Measurements from ENCODE around the gene HIGD2A. TPM values are rescaled to one million over a fixed set of nuclear protein-coding genes. Genes with fewer than 3 reads are reported as not detected.
"Not testable (repeated sequence)": the region's sequence is repeated elsewhere in the genome, so short reads cannot be mapped to it uniquely, and the experiment has no call there.

The HIGD2A gene
- total RNA-seq, 1 experiment from 2014 or later, result 108 TPM

GRCh38 chr5:176394881-176395675 is 6.5 kb downstream of the HIGD2A start:
- no peak for DNase-seq (ENCODE audit: low read depth)

- DNase-seq (ENCODE audit: low read depth), result no peak
Observed at GRCh38 chr5:176396330-176396729, 7.8 kb downstream of the HIGD2A start.

- DNase-seq (ENCODE audit: low read depth), result no peak
Observed at GRCh38 chr5:176397736-176398420, 9.3 kb downstream of the HIGD2A start.

GRCh38 chr5:176400382-176401156 is 12.0 kb downstream of the HIGD2A start:
- no peak for DNase-seq (ENCODE audit: low read depth)

GRCh38 chr5:176401281-176402205 is 13.0 kb downstream of the HIGD2A start:
- no peak for DNase-seq (ENCODE audit: low read depth)

GRCh38 chr5:176405656-176406435 is 17.3 kb downstream of the HIGD2A start:
- DNase-seq (ENCODE audit: low read depth), result no peak

- DNase-seq (ENCODE audit: low read depth), result no peak
Observed at GRCh38 chr5:176406436-176407052, 18.0 kb downstream of the HIGD2A start.

GRCh38 chr5:176407456-176408251 is 19.1 kb downstream of the HIGD2A start:
- no peak for DNase-seq (ENCODE audit: low read depth)

GRCh38 chr5:176408252-176408573 is 19.7 kb downstream of the HIGD2A start:
- not testable (repeated sequence) for DNase-seq (ENCODE audit: low read depth)

- no peak for DNase-seq (ENCODE audit: low read depth)
Observed at GRCh38 chr5:176408590-176408989, 20.0 kb downstream of the HIGD2A start.

- DNase-seq (ENCODE audit: low read depth), result no peak
Observed at GRCh38 chr5:176409765-176410164, 21.2 kb downstream of the HIGD2A start.

- no peak for DNase-seq (ENCODE audit: low read depth)
Observed at GRCh38 chr5:176410486-176411180, 22.1 kb downstream of the HIGD2A start.

GRCh38 chr5:176412517-176413254 is 24.1 kb downstream of the HIGD2A start:
- DNase-seq (ENCODE audit: low read depth), result no peak

- no peak for DNase-seq (ENCODE audit: low read depth)
Observed at GRCh38 chr5:176413255-176413565, 24.7 kb downstream of the HIGD2A start.

GRCh38 chr5:176413709-176414191 is 25.2 kb downstream of the HIGD2A start:
- DNase-seq (ENCODE audit: low read depth), result no peak

- no peak for DNase-seq (ENCODE audit: low read depth)
Observed at GRCh38 chr5:176414704-176415103, 26.2 kb downstream of the HIGD2A start.

- DNase-seq (ENCODE audit: low read depth), result peak; percentile 12
Observed at GRCh38 chr5:176415240-176415951, 26.8 kb downstream of the HIGD2A start.

Data from RPMI7951 (cell line).